ENCODE results near the gene MORN3.
"Not testable (repeated sequence)": the region's sequence is repeated elsewhere in the genome, so short reads cannot be mapped to it uniquely, and the experiment has no call there.

The MORN3 gene

GRCh38 chr12:121637231-121637914 is 32.1 kb downstream of the MORN3 start:
- peak; percentile 62 to 67 for DNase-seq

GRCh38 chr12:121634836-121635235 is 34.6 kb downstream of the MORN3 start:
- no peak for DNase-seq

- not testable (repeated sequence) for DNase-seq
Measured at GRCh38 chr12:121633833-121634196, 35.6 kb downstream of the MORN3 start.

- DNase-seq = no peak
Measured at GRCh38 chr12:121632069-121632970, 37.1 kb downstream of the MORN3 start.

- DNase-seq = no peak
Measured at GRCh38 chr12:121630791-121631355, 38.6 kb downstream of the MORN3 start.

GRCh38 chr12:121628536-121628935 is 40.9 kb downstream of the MORN3 start:
- peak in 1 of 2 experiments; percentile 41 for DNase-seq

- peak; percentile 43 to 48 for DNase-seq
Measured at GRCh38 chr12:121628037-121628436, 41.4 kb downstream of the MORN3 start.

- peak; percentile 88 to 92 for DNase-seq
Measured at GRCh38 chr12:121626853-121627640, 42.4 kb downstream of the MORN3 start.

GRCh38 chr12:121626087-121626852 is 43.2 kb downstream of the MORN3 start, which contains the start of gene ORAI1:
ORAI1 (plus strand) TSS chr12:121626530.
- DNase-seq = peak; percentile 97

GRCh38 chr12:121620333-121620891 is 49.0 kb downstream of the MORN3 start:
- DNase-seq = no peak

- DNase-seq = no peak
Measured at GRCh38 chr12:121618659-121619233, 50.7 kb downstream of the MORN3 start.

- no peak for DNase-seq
Measured at GRCh38 chr12:121614872-121615467, 54.5 kb downstream of the MORN3 start.

- no peak for DNase-seq
Measured at GRCh38 chr12:121613462-121613861, 56.0 kb downstream of the MORN3 start.

GRCh38 chr12:121611306-121611705 is 58.1 kb downstream of the MORN3 start:
- DNase-seq = peak; percentile 52 to 53

GRCh38 chr12:121610239-121611149 is 59.0 kb downstream of the MORN3 start:
- no peak for DNase-seq

- DNase-seq = no peak
Measured at GRCh38 chr12:121608301-121608700, 61.2 kb downstream of the MORN3 start.

GRCh38 chr12:121603581-121603980 is 65.9 kb downstream of the MORN3 start:
- DNase-seq = no peak

GRCh38 chr12:121602766-121603165 is 66.7 kb downstream of the MORN3 start:
- DNase-seq = no peak

- DNase-seq = no peak
Measured at GRCh38 chr12:121600702-121601336, 68.6 kb downstream of the MORN3 start.
